Measurements from ENCODE around the gene TMEM164.

TMEM164 gene

GRCh38 chrX:110004215-110004614 is 1.3 kb downstream of the TMEM164 start:
- no peak for DNase-seq

DNA sequence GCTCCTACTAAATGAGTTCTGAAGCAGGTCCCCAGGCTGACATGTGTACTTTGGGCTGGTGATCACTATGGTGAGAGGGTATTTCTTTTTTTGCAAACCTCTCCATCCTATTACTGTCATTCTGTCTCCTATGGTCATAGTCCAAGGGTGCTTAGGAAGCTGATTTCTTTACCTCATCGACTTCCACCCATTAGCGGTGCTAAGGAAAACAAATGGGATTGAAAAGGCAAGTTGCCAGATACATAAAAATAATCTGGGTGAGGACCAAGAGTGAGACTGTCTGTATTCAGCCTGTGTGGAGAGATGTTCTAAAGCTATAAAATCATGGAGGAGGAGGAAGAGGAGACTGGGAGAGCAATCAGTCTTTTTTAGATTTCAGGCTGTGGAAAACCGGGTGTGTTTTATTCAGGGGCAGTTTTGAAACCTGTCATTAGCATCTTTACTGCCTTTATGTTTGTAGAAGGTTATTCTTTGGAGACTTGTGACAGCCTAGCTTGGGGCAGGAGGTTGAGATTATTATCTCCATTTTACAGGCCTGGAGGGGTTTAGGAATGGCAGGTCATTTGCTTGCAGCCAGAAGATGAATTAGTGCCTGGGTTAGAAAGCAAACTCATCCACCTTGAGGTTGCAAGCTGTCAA is 1.9 kb downstream of the TMEM164 start:
- no peak for DNase-seq

GRCh38 chrX:110006161-110006560 is 3.2 kb downstream of the TMEM164 start:
- DNase-seq, result no peak

GRCh38 chrX:110006821-110007375 is 4.0 kb downstream of the TMEM164 start:
- no peak for DNase-seq

- no peak for DNase-seq
These were observed 5.2 kb downstream of the TMEM164 start for GRCh38 chrX:110008011-110008635.

DNA sequence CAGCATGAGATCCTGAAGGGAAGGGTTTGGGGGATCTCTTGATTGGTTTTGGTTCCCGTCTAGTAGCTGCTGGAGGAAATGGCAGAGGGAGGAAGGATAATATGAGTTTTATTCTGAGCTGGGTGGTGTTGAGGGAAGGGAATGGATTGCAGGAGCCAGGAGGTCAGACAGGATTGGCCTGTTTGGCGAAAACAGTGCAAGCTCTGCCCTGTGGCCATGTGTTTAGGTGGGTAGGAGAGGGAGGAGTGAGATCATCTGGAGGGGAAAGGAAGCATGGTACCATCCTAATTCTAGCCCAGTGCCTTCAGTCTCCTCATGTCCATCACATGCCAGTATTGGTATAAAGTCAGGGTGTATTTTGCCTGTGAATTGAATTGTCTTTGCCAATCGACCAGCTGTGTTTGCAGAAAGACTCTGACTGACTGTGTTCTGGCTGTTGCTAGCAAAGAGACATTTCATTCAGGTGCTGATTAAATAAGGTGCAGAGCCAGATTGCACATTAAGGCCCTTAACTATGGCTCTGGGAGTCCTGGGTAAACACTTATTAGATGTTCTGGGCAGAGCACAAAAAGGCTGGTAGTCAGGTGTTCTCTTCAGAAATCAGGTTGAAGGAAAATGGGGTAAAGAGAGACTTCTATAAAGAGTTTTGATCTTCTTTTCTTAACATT is 10.0 kb downstream of the TMEM164 start:
- DNase-seq, result peak; percentile 91

- DNase-seq, result no peak
These were observed 11.1 kb downstream of the TMEM164 start for GRCh38 chrX:110013968-110014367.

GRCh38 chrX:110015032-110015431 is 12.1 kb downstream of the TMEM164 start:
- DNase-seq, result no peak

GRCh38 chrX:110015915-110016314 is 13.0 kb downstream of the TMEM164 start:
- DNase-seq, result no peak

GRCh38 chrX:110020536-110020935 is 17.6 kb downstream of the TMEM164 start:
- DNase-seq, result no peak

DNA sequence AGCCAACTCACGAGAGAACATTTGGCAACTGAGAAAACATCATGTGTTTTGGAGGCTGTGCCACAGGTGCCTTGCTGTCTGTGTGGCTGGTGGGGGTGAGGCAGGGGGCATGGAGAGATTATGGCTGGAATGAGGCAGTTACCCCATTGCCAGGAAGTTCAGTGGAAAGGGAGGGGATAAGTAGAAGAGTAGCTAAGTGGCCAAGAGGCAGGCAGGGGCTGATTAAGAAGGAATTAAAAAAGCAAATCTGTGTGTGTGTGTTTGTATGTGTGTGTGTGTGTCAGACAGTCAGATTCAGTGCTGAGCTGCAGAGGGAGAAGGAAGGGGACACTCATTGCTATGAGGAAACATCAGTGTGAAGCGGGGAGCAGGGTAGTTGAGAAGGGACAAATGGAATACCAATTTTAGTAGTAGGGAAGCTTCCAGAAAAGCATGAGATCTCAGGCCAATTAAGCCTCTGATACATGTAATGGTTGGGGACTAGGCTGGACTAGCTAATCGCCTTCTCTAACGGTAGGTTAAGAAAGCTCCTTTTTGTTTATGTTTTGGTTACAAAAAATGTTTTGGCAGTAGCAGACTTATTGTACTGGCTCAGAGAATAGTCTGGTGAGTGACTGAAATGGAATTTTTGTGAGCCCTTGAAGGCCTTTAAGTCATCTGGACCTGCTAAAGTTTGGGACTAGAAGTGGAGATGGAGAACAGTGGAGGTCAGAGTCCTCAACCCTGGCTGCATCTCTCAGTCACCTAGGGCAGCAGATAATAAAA is 18.5 kb downstream of the TMEM164 start:
- no peak for DNase-seq

DNA sequence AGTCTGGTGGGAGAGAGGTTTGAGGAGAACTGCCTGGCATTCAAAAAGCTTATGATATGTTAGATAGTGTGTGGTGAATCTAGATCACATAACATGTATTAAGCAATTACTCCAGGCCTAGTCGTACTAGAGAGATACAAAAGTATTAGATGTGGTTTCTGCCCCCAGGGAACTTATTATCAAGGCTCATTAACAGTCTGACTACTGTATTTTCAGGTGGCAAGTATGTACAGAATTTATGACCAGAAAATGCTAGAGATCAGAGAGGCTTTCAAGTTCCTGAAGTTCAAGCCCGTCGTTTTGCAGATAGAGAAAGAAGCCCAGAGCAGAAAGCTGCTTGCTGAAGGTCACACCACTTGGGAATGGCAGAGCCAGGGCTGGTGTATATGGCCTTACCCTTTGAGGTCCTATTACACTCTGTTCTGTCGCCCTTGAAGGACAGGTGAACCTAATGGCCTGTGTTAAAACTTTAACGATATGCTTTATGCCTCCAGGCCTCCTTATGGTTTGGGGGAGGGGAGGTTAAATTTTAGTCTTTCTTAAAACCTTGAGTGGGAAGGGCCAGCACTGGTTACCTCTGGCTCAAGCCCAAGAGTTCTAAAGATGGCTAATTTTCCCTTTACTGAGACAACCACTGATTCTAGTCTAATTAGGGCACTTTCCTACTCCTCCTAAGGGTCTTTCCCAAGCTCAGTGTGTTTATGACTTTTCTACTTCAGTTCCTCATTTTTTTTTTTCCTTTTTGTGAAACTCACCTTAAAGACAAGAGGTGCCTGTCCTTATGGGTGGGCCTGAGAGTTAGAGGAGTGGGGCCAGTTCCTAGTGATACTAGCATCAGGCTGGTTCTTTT is 19.9 kb downstream of the TMEM164 start:
- DNase-seq, result peak; percentile 22

DNA sequence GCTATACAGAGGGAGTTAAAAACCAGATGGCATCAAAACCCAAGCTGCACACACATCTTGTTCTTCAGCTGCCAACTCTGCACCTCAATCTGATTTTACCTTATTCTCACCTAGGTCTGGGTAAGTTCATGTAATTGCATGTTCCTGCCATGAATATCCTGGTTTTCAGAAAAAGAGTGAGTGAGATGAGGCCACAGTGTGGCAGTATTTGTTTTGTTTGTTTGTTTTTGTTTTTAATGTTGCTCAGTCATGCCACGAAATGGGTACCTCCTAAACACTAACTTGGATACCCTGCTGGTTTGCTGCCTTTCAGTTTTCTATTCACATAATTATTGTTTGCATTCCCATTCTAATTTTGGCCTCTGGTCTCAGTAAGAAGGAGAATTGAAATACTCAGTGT is 22.5 kb downstream of the TMEM164 start:
- DNase-seq, result no peak

- peak; percentile 30 for DNase-seq
These were observed 23.4 kb downstream of the TMEM164 start for GRCh38 chrX:110026099-110026844.

- DNase-seq, result peak; percentile 55
These were observed 29.7 kb downstream of the TMEM164 start for GRCh38 chrX:110032534-110033147.

DNA sequence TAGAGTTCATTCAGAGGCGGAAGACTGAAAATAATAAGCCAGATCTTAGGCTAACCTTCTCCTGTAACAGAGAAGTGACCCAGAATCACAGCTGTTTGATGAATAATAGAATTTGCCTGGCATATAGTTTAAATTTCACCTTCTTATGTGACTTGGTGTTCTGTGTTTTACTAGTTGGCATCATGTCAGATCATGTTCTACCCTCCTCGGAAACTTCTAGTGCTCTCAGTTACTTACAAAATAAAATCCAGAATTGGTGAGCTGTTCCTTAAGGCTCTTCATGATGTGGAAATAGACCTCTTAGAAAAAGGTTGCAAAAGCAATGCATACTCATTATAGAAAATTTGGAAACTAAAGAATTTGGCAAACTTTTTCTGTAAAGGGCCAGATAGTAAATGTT is 31.1 kb downstream of the TMEM164 start:
- no peak for DNase-seq

DNA sequence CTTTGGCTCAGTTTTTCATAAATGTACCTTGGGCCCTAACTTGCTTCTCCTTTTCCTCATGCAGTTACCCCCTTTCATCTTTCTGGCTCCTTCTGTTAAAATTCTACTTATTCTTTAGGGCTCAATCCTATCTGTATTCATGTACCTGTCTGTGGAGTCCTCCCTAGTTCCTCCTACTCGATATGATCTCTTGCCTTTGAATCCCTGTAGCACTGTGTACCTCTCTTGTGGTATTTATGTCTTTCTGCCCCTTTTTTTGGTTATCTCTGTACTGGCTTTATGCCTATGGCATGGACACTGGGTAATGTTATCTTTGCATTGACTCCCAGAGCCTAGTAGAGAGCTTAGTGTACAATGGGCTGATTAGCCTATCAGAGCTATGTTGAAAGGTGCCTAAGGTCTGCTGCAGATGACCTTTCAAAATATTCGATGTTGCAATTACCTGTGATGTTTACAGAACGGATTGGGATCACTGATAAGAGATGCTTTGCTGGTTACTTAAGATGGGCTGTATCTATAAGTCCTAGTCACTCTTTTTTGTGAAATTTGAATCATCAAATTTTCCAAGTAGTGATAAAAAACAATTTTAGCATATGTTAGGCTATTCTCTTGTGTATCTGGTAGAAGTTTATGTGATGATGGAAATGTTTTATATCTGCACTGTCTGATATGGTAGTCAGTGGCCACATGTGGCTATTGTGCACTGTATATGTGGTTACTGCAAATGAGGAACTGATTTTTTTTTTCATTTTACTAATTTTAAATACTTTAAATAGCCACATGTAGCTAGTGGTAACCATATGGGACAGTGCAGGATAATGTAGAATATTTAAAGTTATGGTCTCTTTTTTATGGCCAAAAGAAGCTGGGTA is 33.5 kb downstream of the TMEM164 start:
- DNase-seq, result no peak

DNA sequence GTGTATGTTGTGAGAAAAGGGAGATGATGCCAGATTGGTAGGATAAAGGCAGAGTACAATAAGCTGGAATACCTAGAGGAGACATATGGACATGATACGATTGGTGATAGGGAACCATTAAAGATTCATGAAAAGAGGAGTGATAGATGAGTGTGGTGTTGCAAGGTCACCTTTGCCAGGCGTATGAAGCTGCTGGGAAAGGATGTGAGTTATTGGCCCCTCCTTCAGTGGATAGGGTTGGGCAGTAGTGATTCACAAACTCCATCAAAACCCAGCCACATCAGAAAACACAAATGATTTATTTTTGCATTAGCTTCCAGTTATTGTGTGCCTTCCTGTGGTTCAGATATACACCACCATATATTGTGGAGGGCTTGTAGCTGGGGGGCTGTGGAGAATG is 34.3 kb downstream of the TMEM164 start:
- DNase-seq, result no peak

DNA sequence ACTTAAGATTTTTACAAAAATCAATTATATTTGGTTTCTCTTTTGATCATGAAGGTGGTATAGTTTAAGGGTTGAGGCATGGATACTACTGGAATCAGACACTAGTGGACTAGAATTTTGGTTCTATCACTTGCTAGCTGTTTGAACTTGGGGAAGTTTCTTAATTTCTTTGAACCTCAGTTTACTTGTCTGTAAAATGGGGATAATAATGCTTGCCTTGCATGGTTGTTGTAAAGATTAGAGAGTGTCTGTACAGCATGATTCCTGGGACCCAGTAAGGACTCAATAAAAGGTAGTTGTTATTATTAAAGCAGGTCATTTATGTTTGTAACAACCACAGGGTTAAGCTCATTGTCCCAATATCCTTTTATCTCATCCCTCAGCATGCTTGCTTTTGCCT is 36.0 kb downstream of the TMEM164 start:
- DNase-seq, result no peak

- no peak for DNase-seq
These were observed 39.1 kb downstream of the TMEM164 start for GRCh38 chrX:110041980-110042379.
